HL-60 (cell line): ENCODE measurements around the gene SLC24A3.

Experiments used
- GABPA ChIP-seq: IDR thresholded peaks from 2 replicates; pipeline ENCODE4 v1.6.1; 2012; ENCODE audit warnings: low read depth
- POLR2AphosphoS5 ChIP-seq: IDR thresholded peaks from 2 replicates; pipeline ENCODE4 v1.6.1; 2012; ENCODE audit warnings: low read depth
- TF ChIP-seq, protein P1 (sequence below): IDR thresholded peaks from one replicate; pipeline ENCODE4 v1.5.1; 2011; ENCODE audit warnings: low read length, control low read depth, inconsistent platforms; ENCODE audit not compliant: insufficient read depth
- TF ChIP-seq, protein P2 (sequence below): IDR thresholded peaks from 2 replicates; pipeline ENCODE4 v1.6.1; 2012; ENCODE audit warnings: low read depth; ENCODE audit not compliant: insufficient replicate concordance

DNA sequence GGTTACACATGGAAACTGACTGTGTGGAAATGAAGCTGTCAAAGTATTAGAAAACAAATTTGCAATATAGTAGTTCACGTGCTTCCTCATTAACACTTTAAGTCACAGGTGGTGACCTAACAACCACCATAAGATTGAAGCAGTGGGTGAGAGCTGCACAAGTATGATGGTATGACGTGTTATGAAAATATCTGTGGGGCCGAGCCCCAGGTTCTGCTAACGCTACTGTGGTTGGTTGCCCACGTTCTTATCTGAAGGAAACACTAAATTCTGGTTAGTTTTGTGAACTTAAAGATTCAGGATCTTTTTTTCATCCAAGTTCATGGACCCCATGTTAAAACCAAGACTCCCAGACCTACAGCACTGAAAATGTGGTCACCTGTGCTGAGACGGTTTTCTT, 302.6 kb downstream of the SLC24A3 start:
- TF ChIP-seq, protein P1, sequence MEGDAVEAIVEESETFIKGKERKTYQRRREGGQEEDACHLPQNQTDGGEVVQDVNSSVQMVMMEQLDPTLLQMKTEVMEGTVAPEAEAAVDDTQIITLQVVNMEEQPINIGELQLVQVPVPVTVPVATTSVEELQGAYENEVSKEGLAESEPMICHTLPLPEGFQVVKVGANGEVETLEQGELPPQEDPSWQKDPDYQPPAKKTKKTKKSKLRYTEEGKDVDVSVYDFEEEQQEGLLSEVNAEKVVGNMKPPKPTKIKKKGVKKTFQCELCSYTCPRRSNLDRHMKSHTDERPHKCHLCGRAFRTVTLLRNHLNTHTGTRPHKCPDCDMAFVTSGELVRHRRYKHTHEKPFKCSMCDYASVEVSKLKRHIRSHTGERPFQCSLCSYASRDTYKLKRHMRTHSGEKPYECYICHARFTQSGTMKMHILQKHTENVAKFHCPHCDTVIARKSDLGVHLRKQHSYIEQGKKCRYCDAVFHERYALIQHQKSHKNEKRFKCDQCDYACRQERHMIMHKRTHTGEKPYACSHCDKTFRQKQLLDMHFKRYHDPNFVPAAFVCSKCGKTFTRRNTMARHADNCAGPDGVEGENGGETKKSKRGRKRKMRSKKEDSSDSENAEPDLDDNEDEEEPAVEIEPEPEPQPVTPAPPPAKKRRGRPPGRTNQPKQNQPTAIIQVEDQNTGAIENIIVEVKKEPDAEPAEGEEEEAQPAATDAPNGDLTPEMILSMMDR, result no peak
- no peak for TF ChIP-seq GABPA
- no peak for TF ChIP-seq POLR2AphosphoS5
- TF ChIP-seq, protein P2, sequence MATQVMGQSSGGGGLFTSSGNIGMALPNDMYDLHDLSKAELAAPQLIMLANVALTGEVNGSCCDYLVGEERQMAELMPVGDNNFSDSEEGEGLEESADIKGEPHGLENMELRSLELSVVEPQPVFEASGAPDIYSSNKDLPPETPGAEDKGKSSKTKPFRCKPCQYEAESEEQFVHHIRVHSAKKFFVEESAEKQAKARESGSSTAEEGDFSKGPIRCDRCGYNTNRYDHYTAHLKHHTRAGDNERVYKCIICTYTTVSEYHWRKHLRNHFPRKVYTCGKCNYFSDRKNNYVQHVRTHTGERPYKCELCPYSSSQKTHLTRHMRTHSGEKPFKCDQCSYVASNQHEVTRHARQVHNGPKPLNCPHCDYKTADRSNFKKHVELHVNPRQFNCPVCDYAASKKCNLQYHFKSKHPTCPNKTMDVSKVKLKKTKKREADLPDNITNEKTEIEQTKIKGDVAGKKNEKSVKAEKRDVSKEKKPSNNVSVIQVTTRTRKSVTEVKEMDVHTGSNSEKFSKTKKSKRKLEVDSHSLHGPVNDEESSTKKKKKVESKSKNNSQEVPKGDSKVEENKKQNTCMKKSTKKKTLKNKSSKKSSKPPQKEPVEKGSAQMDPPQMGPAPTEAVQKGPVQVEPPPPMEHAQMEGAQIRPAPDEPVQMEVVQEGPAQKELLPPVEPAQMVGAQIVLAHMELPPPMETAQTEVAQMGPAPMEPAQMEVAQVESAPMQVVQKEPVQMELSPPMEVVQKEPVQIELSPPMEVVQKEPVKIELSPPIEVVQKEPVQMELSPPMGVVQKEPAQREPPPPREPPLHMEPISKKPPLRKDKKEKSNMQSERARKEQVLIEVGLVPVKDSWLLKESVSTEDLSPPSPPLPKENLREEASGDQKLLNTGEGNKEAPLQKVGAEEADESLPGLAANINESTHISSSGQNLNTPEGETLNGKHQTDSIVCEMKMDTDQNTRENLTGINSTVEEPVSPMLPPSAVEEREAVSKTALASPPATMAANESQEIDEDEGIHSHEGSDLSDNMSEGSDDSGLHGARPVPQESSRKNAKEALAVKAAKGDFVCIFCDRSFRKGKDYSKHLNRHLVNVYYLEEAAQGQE, result no peak
